ENCODE data around the gene SEMA6D.
A peak's percentile ranks its signal among the peaks of the same experiment; 100 is the strongest.

The SEMA6D gene, protein sequence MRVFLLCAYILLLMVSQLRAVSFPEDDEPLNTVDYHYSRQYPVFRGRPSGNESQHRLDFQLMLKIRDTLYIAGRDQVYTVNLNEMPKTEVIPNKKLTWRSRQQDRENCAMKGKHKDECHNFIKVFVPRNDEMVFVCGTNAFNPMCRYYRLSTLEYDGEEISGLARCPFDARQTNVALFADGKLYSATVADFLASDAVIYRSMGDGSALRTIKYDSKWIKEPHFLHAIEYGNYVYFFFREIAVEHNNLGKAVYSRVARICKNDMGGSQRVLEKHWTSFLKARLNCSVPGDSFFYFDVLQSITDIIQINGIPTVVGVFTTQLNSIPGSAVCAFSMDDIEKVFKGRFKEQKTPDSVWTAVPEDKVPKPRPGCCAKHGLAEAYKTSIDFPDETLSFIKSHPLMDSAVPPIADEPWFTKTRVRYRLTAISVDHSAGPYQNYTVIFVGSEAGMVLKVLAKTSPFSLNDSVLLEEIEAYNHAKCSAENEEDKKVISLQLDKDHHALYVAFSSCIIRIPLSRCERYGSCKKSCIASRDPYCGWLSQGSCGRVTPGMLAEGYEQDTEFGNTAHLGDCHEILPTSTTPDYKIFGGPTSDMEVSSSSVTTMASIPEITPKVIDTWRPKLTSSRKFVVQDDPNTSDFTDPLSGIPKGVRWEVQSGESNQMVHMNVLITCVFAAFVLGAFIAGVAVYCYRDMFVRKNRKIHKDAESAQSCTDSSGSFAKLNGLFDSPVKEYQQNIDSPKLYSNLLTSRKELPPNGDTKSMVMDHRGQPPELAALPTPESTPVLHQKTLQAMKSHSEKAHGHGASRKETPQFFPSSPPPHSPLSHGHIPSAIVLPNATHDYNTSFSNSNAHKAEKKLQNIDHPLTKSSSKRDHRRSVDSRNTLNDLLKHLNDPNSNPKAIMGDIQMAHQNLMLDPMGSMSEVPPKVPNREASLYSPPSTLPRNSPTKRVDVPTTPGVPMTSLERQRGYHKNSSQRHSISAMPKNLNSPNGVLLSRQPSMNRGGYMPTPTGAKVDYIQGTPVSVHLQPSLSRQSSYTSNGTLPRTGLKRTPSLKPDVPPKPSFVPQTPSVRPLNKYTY

DNA sequence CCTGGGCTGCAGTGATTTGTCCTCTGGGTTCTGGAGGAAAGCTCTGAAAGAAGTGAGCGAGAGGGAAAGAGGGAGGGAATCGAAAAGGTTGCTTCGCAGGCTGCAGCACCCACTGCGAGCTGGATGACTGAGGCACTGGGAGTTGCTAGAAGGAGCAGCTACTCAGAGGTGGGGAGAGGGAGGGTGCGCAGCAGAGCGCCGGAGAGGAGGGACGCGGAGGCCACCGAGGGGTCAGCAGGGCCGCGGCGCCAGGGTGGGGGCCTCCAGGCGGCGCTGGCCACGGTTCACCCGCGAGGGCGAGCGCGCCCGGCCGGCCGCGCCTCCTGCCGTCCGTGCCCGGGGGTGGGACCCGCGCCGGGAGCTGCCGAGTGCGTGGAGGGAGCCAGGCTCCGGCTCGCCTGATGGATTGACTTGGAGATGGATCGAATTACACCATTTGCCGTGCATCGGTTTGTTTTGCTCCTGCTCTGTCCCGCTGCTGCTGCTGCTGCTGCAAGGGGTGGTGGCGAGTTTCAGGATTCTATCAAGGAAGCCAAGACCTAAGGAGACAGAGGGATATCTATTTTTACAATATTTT is at the start of gene SEMA6D:
SEMA6D (plus strand) TSS at position 470 of the 577 bp plus-strand sequence. CDS start 42,294 bp downstream, outside the sequence.
- DNase-seq (ENCODE audit: low read depth), result peak; percentile 79

DNA sequence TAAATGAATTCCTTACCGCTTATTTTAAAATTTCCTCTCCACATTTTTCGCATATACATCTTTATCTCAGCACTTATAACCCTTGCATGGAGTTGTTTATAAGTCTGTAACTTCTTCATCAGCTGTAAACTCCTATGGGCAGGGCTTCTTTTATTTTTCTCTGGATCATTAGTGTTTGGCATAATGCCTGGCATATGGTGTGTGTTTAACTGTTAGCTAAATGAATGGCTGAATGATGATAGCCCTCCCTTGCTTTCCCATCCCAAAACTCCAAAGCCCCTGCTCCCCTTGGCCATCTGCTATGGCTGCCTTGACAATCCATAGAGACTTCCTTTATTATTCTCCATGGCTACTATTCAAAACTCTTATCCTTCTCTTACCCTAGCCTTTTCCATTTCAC is 48.1 kb upstream of the SEMA6D start:
- DNase-seq (ENCODE audit: low read depth), result no peak

DNA sequence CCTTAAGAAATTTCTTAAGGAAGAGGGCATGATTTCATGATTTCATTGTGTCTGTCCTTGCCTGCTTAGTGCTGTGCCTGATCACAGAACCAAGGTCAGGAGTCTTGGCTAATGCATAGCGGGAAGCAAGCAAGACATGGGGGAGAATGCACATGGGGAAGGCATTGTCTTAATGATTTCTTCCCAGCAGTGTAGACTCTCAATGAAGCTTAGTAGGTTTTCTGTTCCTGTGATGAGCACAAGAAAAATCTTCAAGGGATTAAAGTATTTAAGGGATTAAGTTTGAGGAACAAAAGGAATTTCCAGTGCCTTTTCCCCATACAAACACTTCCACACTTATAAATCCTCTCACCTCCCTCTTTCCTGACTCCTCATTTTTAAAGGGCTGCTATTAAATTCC is 46.9 kb upstream of the SEMA6D start:
- DNase-seq (ENCODE audit: low read depth), result no peak

DNA sequence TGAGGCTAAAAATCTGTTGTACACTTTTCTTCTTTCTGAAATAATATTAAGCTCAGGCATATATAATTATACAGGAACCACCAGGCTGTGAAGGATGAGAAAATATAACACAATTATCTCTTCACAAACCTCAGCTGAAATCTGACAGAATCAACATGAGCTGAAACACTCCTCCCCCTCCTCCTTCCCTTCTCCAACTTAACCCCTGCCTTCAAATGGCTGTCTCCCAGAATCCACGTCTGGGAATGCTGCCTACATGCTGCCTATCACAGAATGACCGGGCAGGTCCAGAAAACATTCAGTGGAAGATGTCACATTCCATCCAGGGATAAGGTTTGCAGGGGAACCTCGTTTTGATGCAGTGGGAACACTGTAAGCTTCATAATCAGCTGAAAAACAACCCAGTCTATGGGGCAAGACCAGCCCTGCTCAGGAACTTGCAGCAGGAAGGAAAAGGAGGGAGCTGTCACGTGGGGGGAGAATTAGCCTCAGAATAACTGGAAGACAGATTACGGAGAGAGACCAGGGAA is 44.0 kb upstream of the SEMA6D start:
- no peak for DNase-seq (ENCODE audit: low read depth)

DNA sequence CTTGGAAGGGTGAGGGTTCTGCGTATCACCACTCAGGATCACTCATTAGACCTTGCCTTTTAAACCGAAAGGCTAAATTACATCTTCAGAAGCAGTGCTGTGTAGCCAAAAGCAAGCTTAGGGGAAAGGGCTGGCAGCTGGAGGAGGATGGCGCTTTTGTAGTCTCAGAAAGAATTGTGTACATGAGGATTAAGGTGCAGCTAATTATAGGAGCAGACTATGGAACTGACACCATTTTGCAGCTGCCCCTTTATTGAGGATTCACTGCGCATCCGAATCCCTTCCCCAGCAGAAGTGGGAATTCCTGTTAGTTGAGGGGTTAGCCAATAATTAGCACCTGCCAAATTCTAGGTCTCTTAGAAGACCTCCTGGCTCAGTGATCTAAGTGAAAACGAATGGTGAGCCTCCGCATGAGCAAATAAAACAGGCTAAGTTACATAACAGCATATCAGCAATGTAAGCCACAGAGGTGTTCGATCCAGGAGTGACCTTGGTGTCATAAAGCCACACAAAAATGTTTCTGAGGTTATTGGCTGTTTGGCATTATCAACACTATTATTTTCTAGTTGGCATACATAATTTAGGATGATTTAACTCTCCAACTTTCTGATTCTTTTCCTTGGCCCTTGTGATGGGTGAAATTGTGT is 42.6 kb upstream of the SEMA6D start:
- DNase-seq (ENCODE audit: low read depth), result no peak

DNA sequence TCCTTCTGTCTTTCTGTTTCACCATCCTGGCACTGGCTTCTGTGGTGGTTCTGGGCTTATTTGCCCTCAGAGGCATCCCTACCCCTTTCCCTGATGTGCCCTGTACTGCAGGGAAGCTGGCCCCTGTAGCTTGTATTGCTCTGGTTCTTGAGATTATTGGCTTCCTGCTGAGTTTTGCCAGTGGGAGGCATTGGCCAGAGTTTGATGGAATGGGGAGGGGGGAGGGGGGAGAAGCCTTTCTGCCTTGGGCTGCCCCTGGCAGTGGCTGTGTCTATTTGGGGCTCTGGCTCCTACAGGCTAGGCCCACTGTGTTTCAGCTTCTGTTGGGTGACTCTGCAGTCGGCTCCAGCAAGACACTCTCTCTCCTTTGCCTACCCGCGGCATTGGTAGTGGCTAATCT is 41.6 kb upstream of the SEMA6D start:
- no peak for DNase-seq (ENCODE audit: low read depth)

DNA sequence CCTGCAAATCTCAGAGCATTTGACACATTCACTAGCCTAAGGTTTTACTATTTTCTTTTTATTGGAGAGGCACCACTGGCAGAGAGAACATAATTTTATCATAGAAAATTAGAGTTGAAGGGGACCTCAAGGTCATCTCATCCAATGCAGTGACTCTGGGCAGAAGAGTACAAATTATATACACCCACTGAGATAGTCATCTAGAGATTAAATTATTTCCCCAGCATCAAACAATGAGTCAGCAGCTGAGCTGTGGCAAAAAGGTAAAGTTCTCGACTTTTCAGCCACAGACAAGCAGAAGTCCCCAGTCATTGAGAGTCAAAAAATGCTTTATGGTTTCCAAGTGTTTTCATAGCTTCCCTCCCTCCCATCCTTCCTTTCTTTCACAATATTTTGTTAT is 39.3 kb upstream of the SEMA6D start:
- DNase-seq (ENCODE audit: low read depth), result peak; percentile 25

DNA sequence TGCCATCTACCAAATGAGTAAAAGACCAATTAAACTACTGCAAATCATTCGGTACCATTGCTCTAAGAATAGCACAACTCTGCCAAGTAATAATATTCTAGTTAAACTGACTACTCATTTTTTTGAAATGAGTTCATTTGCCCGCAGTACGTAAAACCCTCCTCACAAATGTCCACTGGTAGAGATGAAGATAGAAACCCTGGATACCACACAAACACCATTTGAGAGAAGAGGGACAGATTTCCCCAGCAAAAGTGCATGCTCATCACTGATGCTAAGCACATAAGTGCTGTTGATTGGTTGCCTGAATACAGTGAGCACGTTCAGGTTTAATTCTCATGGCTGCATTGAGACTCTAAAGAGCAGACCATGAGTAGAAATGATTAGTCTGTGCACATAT is 34.6 kb upstream of the SEMA6D start:
- no peak for DNase-seq (ENCODE audit: low read depth)

DNA sequence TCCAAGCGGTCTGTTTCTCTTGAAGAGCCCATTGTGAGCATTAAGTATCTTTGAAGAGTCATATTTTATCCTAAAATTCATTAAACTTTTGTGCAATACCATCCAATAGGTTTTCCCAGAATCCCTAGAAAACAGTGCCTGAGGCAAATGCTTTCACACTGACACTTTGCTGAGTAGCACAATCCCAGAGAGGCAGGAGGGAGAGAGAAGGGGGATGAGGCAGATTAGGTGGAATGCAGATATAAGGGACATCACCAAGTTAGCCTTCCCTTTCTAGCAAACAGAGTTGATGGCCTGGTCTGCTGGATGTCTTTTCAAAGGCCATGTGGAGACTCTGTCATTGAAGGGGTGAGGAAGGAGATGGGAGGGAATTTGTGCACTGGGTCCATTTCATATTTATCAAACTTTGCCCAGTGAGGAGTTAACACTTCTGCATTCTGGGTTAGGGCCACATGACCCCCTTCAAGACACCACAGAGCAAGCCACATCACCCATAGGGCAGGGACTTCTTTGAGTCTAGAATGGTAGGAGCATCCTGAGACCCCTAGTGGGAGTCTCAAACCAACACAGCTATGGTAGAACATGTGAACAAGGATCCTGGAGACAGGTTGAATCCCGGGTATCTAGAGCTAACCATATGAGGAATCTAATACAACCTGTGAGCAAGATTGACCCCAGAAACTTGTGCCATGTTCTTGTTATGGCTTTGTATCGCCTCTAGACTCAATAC is 32.0 kb upstream of the SEMA6D start:
- peak; percentile 77 for DNase-seq (ENCODE audit: low read depth)

DNA sequence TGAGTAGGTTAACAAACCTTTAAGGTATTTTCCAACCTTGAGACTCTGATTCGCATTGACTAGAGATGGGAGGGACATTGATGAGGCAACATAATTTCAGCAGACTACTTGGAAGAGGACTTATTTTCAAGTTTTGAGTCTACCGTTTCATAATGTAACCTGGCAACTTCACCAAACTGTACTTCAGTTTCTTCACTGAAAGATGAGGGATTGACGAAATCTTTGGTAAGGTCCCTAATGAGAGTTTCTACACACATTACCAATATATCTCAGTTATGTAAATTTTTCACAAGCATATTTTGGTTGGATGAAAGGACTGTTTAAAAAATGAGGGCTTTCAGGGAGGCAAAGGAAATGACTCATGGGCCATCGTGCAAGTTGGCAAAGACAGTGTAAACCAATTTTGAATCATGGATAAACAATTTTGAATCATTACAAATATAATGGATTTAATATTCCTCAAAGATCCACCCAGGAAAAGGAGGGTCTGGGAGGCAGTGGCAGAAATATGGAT is 28.7 kb upstream of the SEMA6D start:
- peak; percentile 86 for DNase-seq (ENCODE audit: low read depth)

DNA sequence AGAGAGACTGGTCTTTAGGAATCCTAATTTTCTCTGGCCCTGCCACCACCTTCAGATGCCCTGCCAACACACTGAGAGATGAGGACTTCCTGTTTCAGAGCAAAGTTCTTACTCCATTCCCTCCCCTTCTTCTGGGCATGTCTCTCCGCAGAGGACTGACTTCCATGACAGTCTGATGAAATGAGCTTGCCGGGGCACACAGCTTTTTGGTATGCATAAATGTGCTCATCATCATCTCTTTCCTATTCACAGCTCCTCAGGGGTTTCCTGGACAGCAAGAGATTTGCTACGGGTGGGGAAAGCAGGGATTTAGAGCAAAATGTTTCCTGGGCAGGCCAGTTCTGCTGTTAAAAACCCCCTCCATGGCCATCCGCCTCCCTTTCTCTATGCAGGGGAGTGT is 27.6 kb upstream of the SEMA6D start:
- DNase-seq (ENCODE audit: low read depth), result no peak

DNA sequence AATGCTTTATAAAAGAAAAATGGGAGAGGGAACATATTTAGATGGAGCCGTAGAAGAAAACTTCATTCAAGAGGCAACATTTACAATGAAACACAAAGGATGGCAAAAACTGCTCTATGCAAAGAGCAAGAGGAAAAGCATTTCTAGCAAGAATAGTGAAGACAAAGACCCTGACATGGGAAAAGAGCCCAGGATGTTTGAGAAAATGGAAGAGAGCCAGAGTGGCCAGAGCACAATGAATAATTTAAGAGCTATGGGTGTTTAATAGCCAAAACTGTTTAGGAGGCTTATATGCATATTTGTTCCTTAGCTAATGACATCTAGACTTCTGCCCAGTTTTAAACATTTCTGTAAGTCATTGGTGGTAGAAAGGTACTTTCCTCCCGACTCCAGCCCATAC is 25.4 kb upstream of the SEMA6D start:
- no peak for DNase-seq (ENCODE audit: low read depth)

DNA sequence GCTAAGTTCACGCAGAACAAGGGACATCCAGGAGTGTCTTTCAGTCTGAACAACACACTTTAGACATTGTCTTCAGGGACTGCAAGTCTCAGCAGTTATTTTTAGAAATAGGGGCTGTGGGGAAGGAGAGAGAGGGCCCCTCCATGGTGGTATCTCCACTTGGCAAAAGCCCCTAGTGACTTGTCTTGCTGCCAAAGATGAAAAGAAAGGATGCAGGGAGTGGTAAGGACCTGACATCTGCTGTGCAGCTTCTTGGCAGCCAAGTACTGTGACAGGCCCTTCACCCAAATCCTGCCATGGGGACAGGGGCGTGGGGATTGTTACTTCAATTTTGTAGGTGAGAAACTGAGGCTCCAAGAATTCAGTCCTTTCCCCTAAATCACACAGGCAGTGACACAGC is 21.0 kb upstream of the SEMA6D start:
- no peak for DNase-seq (ENCODE audit: low read depth)

DNA sequence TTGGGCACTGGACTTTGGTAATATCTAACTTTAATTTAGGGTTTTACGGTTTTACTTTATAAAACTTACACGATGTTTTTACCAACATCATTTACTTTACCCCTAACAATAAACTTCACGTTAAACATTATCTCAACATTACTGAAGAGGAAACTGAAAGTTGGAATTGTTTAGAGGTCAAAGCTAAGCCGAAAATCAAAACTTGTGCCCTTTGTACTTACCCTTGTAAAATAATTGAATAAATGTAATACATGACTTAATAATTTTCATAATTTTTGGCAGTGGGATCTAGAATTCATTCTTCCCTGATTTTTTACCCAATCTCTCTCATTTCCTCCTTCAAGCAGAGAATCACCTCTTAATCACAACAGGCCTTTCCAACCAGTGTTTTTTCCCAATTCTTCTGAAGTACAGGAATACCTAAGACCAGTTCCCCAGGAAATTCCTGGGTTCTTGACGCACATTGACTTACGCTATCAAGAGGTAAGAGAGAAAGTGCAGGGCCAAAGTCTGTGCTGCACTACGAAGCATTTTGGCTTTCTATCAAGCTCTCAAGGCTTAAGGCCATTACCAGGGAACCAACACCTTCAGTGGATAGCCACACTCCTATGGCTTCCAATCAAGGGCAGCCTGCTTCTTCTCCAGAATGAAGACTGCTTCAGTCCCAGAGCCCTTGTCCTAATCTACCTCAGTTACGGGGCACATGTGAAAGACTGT is 11.9 kb upstream of the SEMA6D start:
- DNase-seq (ENCODE audit: low read depth), result no peak

DNA sequence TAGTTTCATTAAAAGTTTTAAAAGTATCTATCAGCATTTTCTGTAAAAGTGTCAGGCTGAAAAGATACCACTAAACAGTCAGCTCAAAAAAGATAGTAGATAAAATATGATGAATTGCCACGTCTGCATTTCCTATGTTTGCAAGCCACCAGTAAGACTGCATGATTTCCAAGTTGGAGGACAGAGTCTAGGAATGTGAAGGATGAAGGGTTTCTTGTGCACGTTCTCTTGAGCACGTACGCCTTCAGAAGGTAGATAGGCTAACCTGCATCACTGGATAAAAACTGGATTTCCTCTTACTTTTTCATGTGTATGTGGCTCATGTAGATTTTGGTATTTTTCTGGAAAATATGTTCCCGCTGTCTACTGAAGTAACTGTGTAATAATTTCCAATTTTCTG is 9.9 kb upstream of the SEMA6D start:
- DNase-seq (ENCODE audit: low read depth), result no peak

DNA sequence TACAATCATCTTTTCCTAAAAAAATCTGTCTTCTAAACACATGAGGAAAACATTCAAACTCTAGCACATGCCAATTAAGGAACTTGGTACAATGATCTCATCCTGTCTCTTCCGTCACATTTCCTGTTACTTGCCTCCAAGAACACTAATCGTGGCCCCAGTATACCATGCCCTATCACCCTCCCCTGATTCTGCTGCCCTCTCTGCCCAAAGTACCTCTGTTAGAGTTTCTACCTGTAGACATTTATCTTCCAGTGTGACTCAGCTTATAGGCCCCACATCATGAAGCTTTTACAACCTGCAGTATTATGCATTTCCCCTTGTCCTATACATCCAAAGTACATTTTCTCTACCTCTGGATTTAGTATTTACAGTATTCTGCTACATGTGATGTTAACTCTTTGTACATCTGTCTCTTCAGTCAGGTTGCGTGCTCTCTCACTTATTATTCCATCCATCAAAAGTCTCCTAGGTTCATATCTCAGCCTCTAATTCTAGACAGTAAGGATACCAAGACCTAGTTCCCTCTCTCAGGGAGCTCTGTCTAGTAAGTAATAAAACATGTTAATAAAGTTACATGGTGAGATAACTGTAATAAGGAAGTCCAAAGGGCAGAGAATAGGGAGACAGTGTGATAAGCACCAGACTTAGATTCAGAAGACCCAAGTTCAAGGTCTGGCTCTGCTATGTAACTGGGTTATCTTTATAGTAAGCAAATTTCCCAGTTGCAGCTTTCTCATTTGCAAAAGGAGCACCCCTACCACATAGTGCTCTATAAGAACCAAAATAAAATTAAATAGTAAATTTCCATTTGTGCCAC is 8.9 kb upstream of the SEMA6D start:
- no peak for DNase-seq (ENCODE audit: low read depth)

DNA sequence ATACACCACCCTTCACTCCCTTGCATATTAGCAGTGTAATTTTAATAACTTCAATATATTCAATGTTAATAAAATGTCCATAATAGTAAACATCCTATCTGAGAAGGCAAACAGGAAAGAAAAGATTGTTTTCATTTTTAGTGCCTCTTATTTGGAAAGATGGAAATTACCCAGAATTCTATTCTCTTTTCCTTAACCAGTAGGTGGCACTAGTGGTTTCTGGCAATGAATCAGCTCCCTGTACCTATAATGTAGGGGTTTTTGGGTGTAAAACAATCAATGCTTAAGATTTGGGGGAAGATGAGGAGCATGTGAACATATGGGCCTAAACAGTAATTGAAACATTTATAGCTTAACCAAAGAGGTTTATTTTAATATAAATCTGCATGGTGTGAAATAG is 5.7 kb upstream of the SEMA6D start:
- peak; percentile 52 for DNase-seq (ENCODE audit: low read depth)

DNA sequence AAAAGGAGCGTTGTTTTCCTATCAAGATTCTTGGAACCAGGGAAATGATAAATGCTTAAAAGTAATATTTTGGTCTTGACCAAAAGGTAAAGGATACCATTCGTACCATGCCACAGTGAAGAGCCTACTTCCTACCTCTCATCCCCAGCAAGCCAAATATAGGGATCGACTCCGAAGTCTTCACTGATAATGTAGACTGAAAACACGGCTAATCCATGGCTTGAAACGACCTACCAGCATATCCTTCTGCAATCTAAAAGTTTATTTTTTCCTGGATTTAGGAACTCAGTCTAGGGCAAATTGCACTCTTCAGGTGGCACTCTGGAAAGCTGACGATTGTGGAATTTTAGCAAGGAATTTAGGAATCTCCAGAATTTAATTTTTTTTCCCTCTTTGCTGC is 1.9 kb upstream of the SEMA6D start:
- DNase-seq (ENCODE audit: low read depth), result no peak

DNA sequence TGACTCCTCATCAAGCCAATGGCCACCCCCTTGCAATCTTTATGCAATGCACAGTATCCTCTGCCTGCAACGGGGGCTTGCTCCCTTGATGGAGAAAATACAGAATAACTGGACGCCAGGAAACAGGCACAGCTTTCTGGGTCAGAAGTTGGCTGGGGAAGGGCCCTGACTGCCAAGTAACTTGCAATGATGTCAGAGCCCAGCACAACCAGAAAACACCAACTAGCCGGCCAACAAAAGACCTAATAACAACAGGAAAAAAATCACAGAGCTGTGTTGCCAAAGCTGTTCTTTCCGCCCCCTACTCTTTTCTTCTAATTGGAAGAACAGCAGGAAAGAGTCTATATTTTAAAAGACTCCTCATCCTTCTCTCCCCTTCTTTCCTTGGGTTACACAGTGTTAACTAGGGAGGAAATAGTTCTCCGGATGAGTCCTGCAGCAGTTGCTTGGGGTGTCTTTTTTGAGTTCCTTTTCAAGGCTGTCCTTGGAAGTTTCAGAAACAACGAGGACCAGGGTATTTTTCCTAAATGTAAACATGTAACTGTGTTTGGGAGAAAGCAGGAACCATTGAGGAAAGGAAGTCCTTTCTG is 1.4 kb upstream of the SEMA6D start:
- peak; percentile 3 for DNase-seq (ENCODE audit: low read depth)

Data from ELR (cell line).